HL-60 (cell line): Measurements from ENCODE around the gene SHKBP1.

ENCODE experiments used
- DNase-seq, 2 experiments: peaks; one replicate each; pipeline ENCODE4 v3.0.0-alpha.2; 2010 to 2020; ENCODE audit warnings: low read depth in 1 of 2, low spot score in 1 of 2
- H3K27ac ChIP-seq: fragments of 250-450 bp; sonication (Bioruptor Pico); replicated peaks from 2 replicates; pipeline ENCODE4 v1.5.1; 2020; ENCODE audit warnings: mild to moderate bottlenecking, moderate library complexity
- H3K27me3 ChIP-seq: fragments of 250-450 bp; sonication (Bioruptor Pico); 2 replicates; pipeline ENCODE4 v1.5.1; 2021; ENCODE audit warnings: mild to moderate bottlenecking, moderate library complexity; ENCODE audit not compliant: insufficient read depth, poor library complexity, severe bottlenecking
- H3K4me3 ChIP-seq: replicated peaks from 2 replicates; pipeline ENCODE4 v1.5.1; 2011; ENCODE audit warnings: mild to moderate bottlenecking, control low read depth, low read length; ENCODE audit not compliant: insufficient read depth
- CTCF ChIP-seq: IDR thresholded peaks from one replicate; pipeline ENCODE4 v1.5.1; 2011; ENCODE audit warnings: low read length, control low read depth, inconsistent platforms; ENCODE audit not compliant: insufficient read depth
- GABPA ChIP-seq: IDR thresholded peaks from 2 replicates; pipeline ENCODE4 v1.6.1; 2012; ENCODE audit warnings: low read depth
- POLR2AphosphoS5 ChIP-seq: IDR thresholded peaks from 2 replicates; pipeline ENCODE4 v1.6.1; 2012; ENCODE audit warnings: low read depth
- REST ChIP-seq: IDR thresholded peaks from 2 replicates; pipeline ENCODE4 v1.6.1; 2012; ENCODE audit warnings: low read depth; ENCODE audit not compliant: insufficient replicate concordance
- SPI1 ChIP-seq: IDR thresholded peaks from 2 replicates; pipeline ENCODE4 v1.6.1; 2012; ENCODE audit warnings: low read depth, mild to moderate bottlenecking, borderline replicate concordance

Gene SHKBP1

GRCh38 chr19:40588110-40588854 lies 11.6 kb downstream of the SHKBP1 start:
- H3K27me3 ChIP-seq: no peaks in the 10 kb centered on the region
- DNase-seq: no peak
- TF ChIP-seq SPI1: no peak
- no peak overlapping the region for H3K27ac ChIP-seq
- no peak overlapping the region for H3K4me3 ChIP-seq

- no peaks in the 10 kb centered on the region for H3K27me3 ChIP-seq
These were observed 12.4 kb downstream of the SHKBP1 start for GRCh38 chr19:40588926-40589569.

GRCh38 chr19:40589591-40590429 lies 13.1 kb downstream of the SHKBP1 start:
- Histone ChIP-seq H3K27ac (no peak overlapping the region), H3K4me3 (no peak overlapping the region), H3K27me3 (no peaks in the 10 kb centered on the region)
- TF ChIP-seq POLR2AphosphoS5 (no peak), REST (no peak), CTCF (no peak), SPI1 (no peak), GABPA (no peak)
- DNase-seq: no peak

More at GRCh38 chr19:40588926-40589569, 12.4 kb downstream of the SHKBP1 start:
- Histone ChIP-seq H3K4me3 (no peak overlapping the region), H3K27ac (no peak overlapping the region)
- TF ChIP-seq REST (no peak), CTCF (no peak), GABPA (no peak), POLR2AphosphoS5 (no peak), SPI1 (no peak)
- no peak for DNase-seq
